Measurements from ENCODE around the gene UNC13B. TPM values are rescaled to one million over a fixed set of nuclear protein-coding genes. Genes with fewer than 3 reads are reported as not detected.

Gene UNC13B
- total and polyA plus RNA-seq, 2 experiments from 2014 or later: 16.3 to 43.7 TPM

DNA sequence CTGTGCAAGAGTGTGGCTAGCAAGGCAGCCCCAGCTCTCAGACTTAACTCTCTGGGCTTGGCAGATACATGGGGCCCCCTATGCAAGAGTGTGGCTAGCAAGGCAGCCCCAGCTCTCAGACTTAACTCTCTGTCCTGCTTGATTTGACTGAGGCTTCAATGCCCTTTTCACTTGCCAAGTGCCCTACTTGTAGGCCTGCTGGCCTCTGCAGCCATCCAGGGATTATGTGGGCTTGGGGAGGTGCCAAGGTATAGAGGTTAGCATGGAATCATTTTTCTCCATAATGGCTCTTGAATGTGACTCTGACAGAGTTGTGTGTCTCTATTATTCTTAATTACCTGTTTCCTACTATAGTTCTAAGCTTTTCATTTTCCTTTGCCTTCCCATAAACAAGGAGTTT is 212.6 kb downstream of the UNC13B start:
- Histone ChIP-seq H3K4me1 (ENCODE audit: low read depth) (no peaks in the 10 kb centered on the region), H3K4me3 (no peak overlapping the region), H3K36me3 (no peaks in the 10 kb centered on the region), H3K9me3 (ENCODE audit: low read depth) (no peaks in the 10 kb centered on the region), H3K27ac (no peak overlapping the region), H3K27me3 (no peaks in the 10 kb centered on the region)
- no peak for DNase-seq (ENCODE audit: low read depth in 1 of 2, low spot score in 1 of 2)
- TF ChIP-seq, protein P1, sequence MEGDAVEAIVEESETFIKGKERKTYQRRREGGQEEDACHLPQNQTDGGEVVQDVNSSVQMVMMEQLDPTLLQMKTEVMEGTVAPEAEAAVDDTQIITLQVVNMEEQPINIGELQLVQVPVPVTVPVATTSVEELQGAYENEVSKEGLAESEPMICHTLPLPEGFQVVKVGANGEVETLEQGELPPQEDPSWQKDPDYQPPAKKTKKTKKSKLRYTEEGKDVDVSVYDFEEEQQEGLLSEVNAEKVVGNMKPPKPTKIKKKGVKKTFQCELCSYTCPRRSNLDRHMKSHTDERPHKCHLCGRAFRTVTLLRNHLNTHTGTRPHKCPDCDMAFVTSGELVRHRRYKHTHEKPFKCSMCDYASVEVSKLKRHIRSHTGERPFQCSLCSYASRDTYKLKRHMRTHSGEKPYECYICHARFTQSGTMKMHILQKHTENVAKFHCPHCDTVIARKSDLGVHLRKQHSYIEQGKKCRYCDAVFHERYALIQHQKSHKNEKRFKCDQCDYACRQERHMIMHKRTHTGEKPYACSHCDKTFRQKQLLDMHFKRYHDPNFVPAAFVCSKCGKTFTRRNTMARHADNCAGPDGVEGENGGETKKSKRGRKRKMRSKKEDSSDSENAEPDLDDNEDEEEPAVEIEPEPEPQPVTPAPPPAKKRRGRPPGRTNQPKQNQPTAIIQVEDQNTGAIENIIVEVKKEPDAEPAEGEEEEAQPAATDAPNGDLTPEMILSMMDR (IDR thresholded peaks at IDR 0.05; ENCODE audit: low read depth, low read length): no peak

- Histone ChIP-seq H3K27me3 (no peaks in the 10 kb centered on the region), H3K4me3 (no peak overlapping the region), H3K9me3 (ENCODE audit: low read depth) (no peaks in the 10 kb centered on the region), H3K36me3 (no peaks in the 10 kb centered on the region), H3K27ac (no peak overlapping the region), H3K4me1 (ENCODE audit: low read depth) (no peaks in the 10 kb centered on the region)
- no peak for DNase-seq (ENCODE audit: low read depth in 1 of 2, low spot score in 1 of 2)
- TF ChIP-seq, protein P1 (IDR thresholded peaks at IDR 0.05; ENCODE audit: low read depth, low read length): no peak
Measured at GRCh38 chr9:35374910-35375309, 213.1 kb downstream of the UNC13B start.

- DNase-seq (ENCODE audit: low read depth in 1 of 2, low spot score in 1 of 2): no peak
- Histone ChIP-seq H3K4me3 (no peak overlapping the region), H3K27ac (no peak overlapping the region), H3K9me3 (ENCODE audit: low read depth) (no peaks in the 10 kb centered on the region), H3K36me3 (peaks cover 5% of the 10 kb centered on the region), H3K27me3 (no peaks in the 10 kb centered on the region), H3K4me1 (ENCODE audit: low read depth) (peaks cover 13% of the 10 kb centered on the region)
- TF ChIP-seq, protein P1 (IDR thresholded peaks at IDR 0.05; ENCODE audit: low read depth, low read length): no peak
Measured at GRCh38 chr9:35380039-35380438, 218.2 kb downstream of the UNC13B start.

GRCh38 chr9:35380619-35381018 is 218.8 kb downstream of the UNC13B start:
- peaks cover 13% of the 10 kb centered on the region for H3K4me1 ChIP-seq (ENCODE audit: low read depth)
- TF ChIP-seq, protein P1 (IDR thresholded peaks at IDR 0.05; ENCODE audit: low read depth, low read length): no peak
- no peak overlapping the region for H3K4me3 ChIP-seq
- H3K36me3 ChIP-seq: peaks cover 5% of the 10 kb centered on the region
- DNase-seq (ENCODE audit: low read depth in 1 of 2, low spot score in 1 of 2): no peak
- no peaks in the 10 kb centered on the region for H3K9me3 ChIP-seq (ENCODE audit: low read depth)
- no peaks in the 10 kb centered on the region for H3K27me3 ChIP-seq
- H3K27ac ChIP-seq: no peak overlapping the region

DNA sequence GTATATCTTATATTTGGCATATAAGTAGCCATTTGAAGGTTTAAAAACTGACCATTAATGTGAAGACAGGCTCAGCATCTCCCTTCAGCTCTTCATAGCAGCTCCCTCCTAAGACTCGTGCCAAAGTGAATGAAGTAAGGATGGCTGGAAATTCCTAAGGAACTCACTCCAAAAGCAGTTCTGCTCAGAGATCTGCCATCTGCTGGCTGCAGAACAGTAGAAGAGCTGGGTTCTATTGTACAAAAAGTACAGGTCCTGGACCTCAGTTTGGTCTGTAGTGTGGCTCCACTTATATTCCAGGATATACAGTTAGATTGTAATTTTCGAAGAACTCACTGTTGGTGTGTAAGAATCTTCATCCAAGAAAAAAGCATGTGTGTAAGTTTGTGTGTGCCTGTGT is 223.2 kb downstream of the UNC13B start:
- TF ChIP-seq, protein P1 (IDR thresholded peaks at IDR 0.05; ENCODE audit: low read depth, low read length): peak; percentile 59
- no peaks in the 10 kb centered on the region for H3K27me3 ChIP-seq
- no peak overlapping the region for H3K27ac ChIP-seq
- H3K4me3 ChIP-seq: no peak overlapping the region
- peak in 1 of 2 donors; percentile 76 for DNase-seq (ENCODE audit: low read depth in 1 of 2, low spot score in 1 of 2)
- peaks cover 13% of the 10 kb centered on the region for H3K4me1 ChIP-seq (ENCODE audit: low read depth)
- peaks cover 10% of the 10 kb centered on the region for H3K36me3 ChIP-seq
- no peaks in the 10 kb centered on the region for H3K9me3 ChIP-seq (ENCODE audit: low read depth)

Measured in cardiac muscle cell (in vitro differentiated cells and primary cell).